GM12872 (cell line): Measurements from ENCODE around the gene COL23A1.

Experiments
- TF ChIP-seq, protein P1 (sequence below): IDR thresholded peaks from 3 replicates; pipeline ENCODE4 v1.5.1; 2011; ENCODE audit warnings: low read depth, mild to moderate bottlenecking, low read length, moderate library complexity; ENCODE audit not compliant: insufficient read depth

COL23A1 gene

DNA sequence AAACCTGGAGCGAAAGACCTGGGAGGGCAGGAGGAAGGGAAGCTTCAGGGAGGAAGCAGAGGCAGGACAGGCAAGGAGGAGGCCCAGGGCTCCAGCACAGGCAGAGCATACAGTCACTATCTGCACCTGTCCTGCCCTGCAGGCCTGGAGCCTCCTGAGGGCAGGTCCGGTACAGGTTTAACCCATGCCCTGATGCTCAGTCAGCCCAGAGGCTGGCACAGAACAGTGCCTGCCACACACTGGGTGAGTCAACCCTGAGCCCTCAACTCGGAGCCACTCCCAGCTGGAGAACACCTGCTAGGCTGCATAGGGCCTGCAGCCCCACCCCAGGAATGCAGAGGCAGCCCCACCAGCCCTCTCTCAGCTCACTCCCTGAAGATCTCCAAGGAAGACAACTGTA lies 196.1 kb downstream of the COL23A1 start:
- TF ChIP-seq, protein P1, sequence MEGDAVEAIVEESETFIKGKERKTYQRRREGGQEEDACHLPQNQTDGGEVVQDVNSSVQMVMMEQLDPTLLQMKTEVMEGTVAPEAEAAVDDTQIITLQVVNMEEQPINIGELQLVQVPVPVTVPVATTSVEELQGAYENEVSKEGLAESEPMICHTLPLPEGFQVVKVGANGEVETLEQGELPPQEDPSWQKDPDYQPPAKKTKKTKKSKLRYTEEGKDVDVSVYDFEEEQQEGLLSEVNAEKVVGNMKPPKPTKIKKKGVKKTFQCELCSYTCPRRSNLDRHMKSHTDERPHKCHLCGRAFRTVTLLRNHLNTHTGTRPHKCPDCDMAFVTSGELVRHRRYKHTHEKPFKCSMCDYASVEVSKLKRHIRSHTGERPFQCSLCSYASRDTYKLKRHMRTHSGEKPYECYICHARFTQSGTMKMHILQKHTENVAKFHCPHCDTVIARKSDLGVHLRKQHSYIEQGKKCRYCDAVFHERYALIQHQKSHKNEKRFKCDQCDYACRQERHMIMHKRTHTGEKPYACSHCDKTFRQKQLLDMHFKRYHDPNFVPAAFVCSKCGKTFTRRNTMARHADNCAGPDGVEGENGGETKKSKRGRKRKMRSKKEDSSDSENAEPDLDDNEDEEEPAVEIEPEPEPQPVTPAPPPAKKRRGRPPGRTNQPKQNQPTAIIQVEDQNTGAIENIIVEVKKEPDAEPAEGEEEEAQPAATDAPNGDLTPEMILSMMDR = no peak

DNA sequence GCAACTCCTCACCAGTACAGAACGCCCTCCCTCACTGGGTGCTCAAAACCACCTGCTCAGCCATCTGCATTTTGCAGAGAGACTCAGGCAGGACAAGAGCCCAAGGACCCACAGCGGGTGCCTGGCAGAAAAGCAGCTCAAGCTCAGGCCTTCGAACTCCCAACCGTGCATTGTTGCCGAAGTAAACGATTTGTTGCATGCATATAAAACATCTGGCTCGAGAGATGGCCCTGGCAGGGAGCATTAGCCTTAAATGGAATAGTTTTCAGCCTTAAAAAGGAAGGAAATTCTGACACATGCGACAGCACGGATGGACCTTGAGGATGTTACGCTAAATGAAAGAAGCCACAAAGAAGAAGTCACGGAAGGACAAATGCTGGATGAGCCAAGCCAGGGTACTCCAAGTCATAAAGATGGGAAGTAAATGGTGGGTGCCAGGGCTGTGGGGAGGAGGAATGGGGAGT lies 197.2 kb downstream of the COL23A1 start:
- TF ChIP-seq, protein P1 = no peak

- TF ChIP-seq, protein P1 = no peak
These were observed 197.8 kb downstream of the COL23A1 start for GRCh38 chr5:178392386-178392785.

DNA sequence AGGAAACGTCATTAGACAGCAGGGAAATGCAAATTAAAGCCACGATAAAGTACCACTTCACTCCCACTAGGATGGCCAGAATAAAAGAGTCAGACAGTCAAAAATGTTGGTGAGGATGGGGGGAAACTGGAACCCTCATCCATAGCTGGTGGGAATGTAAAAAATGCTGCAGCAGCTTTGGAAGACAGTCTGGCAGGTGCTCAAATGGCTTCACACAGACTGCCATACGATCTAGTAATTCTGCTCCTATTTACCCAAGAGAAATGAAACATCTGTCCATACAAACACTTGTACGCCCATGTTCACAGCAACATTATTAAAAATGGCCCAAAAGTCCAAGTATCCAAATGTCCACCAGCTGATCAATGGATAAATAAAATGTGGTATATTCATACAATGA lies 198.7 kb downstream of the COL23A1 start:
- TF ChIP-seq, protein P1 = no peak

DNA sequence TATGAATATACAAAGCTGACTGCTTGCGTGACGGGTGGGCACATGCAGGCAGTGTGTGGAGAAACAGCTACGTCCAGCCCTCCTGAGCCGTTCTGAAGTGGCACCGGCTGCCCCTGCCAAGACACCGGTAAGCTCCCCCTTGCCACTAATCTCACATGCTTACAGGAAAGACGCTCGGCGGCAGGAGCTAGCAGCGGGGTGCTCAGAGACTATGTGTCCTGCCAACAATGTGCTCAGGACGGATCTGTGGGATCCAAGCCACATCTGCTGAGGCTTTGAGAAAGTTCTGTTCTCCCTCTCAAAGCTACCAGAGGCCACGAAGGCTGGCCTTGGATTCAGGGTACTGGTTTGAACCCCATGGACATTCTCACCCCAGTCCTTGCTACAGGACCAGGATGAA lies 200.4 kb downstream of the COL23A1 start:
- TF ChIP-seq, protein P1 = no peak

DNA sequence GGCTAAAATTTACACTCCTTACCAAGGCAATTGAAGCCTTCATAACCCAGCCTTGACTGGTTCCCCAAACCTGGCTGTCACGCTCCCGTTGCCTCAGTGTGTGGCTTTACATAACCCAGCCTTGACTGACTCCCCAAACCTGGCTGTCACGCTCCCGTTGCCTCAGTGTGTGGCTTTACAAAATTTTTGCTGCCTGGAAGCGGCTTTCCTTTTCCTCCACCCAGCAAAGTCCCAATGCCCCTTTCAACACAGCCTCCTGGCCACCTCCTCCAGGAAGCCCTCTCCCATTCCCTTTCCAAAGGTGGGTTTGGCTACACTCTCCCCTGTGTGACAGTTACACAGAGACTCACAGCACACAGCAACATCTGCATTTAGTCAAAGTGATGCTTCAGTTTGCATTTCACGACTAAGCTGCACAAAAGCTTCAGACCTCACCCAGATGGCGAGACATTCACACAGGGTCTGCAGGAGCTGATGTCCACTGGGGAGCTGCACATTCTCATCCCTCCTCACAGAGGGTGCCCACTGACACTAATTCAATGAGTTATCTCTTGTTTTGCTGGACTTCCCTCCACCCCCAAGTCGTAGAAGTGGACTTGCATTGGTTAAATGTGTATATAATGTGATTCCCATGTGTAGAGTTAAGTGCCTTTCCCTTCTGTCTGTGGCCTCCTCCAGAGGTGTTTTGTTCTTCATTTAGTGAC lies 201.0 kb downstream of the COL23A1 start:
- TF ChIP-seq, protein P1 = no peak

DNA sequence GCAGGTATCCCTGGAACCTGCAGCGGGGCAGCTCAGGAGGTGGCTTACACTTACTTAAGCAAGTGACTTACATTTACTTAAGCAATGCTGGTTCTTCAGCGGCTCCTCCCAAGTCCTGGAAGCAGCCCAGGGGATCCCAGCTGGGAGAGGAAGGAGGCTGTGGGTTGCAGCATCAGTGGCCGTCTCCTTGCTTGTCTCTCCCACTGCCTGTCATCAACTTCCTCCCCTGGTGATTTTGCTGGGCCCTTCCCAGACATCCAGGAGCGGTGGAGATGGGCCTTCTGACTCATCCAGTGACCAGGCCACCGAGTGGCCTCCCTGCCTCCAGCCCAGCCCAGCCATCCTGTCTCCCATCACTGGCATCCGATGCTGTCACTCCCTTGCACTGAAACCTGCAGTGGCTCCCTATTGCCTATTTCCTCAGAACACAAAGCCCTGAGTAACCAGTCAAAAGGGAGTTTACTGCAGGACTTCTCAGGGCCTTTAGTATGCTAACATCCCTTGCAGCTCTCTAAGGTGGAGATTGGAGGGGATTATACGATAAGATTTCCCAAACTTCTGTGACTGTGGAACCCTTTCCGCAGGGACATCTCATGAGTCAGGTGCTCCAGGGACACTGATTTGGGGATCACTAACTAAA lies 201.7 kb downstream of the COL23A1 start:
- TF ChIP-seq, protein P1 = no peak
